Stimulated activated effector memory CD8-positive, alpha-beta T cell treated with anti-CD3 and anti-CD28 coated beads, Interleukin-12 subunit alpha, Interleukin-12 subunit beta, amount 100 ng/mL, for 72 hours (primary cell): ENCODE results near the gene AIRE.
"Not testable (repeated sequence)": the region's sequence is repeated elsewhere in the genome, so short reads cannot be mapped to it uniquely, and the experiment has no call there.

ENCODE experiments used
- ATAC-seq: fragments of 150-1000 bp; cut with Tn5 transposase; 2 replicates; pipeline ENCODE4 v1.10.0; 2021
- DNase-seq, 2 donors: peaks; one replicate each; pipeline ENCODE4 v3.0.0; 2021 to 2022; ENCODE audit warnings: low spot score in 2 of 2
- H3K27ac Mint-ChIP-seq: one replicate; pipeline ENCODE4 v1.8.0; 2022; ENCODE audit warnings: mild to moderate bottlenecking, mixed read lengths
- H3K36me3 Mint-ChIP-seq: one replicate; pipeline ENCODE4 v1.8.0; 2022; ENCODE audit warnings: mild to moderate bottlenecking, mixed read lengths
- H3K4me1 Mint-ChIP-seq: one replicate; pipeline ENCODE4 v1.8.0; 2022; ENCODE audit warnings: mixed read lengths
- H3K4me3 Mint-ChIP-seq: one replicate; pipeline ENCODE4 v1.8.0; 2022; ENCODE audit warnings: mild to moderate bottlenecking, mixed read lengths
- H3K9me3 Mint-ChIP-seq: one replicate; pipeline ENCODE4 v1.8.0; 2022; ENCODE audit warnings: mixed read lengths

Gene AIRE

GRCh38 chr21:44341726-44342458 lies 56.2 kb downstream of the AIRE start:
- not testable (repeated sequence) for H3K9me3 Mint-ChIP-seq, DNase-seq, ATAC-seq, H3K4me3 Mint-ChIP-seq
- Mint-ChIP-seq H3K4me1 (peaks cover 26% of the 10 kb centered on the region), H3K27ac (peak overlapping the region; percentile 98), H3K36me3 (peaks cover 33% of the 10 kb centered on the region)

DNA sequence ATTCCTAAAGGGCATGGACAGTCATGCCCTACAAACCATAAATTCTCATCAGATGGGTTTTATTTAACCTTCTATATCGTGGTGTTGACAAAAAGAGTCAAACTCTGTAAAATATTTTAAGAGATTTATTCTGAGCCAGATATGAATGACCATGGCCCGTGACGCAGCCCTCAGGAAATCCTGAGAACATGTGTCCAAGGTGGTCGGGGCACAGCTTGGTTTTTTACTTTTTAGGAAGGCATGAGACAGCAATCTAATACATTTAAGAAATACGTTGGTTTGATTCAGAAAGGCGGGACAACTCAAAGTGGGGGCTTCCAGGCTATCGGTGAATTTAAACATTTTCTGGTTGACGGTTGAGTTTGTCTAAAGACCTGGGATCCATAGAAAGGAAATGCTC lies 57.3 kb downstream of the AIRE start:
- H3K4me3 Mint-ChIP-seq, ATAC-seq, DNase-seq, H3K27ac Mint-ChIP-seq, H3K9me3 Mint-ChIP-seq: not testable (repeated sequence)
- Mint-ChIP-seq H3K4me1 (peaks cover 22% of the 10 kb centered on the region), H3K36me3 (peaks cover 23% of the 10 kb centered on the region)

- H3K36me3 Mint-ChIP-seq = peaks cover 12% of the 10 kb centered on the region
- no peak overlapping the region for H3K27ac Mint-ChIP-seq
Measured at GRCh38 chr21:44344541-44345183, 59.0 kb downstream of the AIRE start.

GRCh38 chr21:44345495-44345894 lies 59.8 kb downstream of the AIRE start:
- H3K9me3 Mint-ChIP-seq = no peaks in the 10 kb centered on the region

More at GRCh38 chr21:44344541-44345183, 59.0 kb downstream of the AIRE start:
- Mint-ChIP-seq H3K9me3 (no peaks in the 10 kb centered on the region), H3K4me1 (peaks cover 13% of the 10 kb centered on the region), H3K4me3 (no peak overlapping the region)
- ATAC-seq = peak; percentile 31
- DNase-seq = no peak

GRCh38 chr21:44347911-44348451 lies 62.3 kb downstream of the AIRE start:
- no peaks in the 10 kb centered on the region for H3K36me3 Mint-ChIP-seq
- H3K27ac Mint-ChIP-seq = no peak overlapping the region
- H3K9me3 Mint-ChIP-seq = no peaks in the 10 kb centered on the region
- H3K4me3 Mint-ChIP-seq = no peak overlapping the region
- ATAC-seq = no peak
- H3K4me1 Mint-ChIP-seq = peaks cover 10% of the 10 kb centered on the region
- no peak for DNase-seq

More at GRCh38 chr21:44345495-44345894, 59.8 kb downstream of the AIRE start:
- peaks cover 6% of the 10 kb centered on the region for H3K4me1 Mint-ChIP-seq
- no peak for DNase-seq
- no peak overlapping the region for H3K27ac Mint-ChIP-seq
- no peak for ATAC-seq
- peaks cover 9% of the 10 kb centered on the region for H3K36me3 Mint-ChIP-seq
- H3K4me3 Mint-ChIP-seq = no peak overlapping the region
